Stimulated activated CD4-positive, alpha-beta T cell treated with anti-CD3 and anti-CD28 coated beads, Interleukin-2, amount 100 ng/mL, for 48 hours (primary cell): ENCODE measurements around the gene EFS.
"Not testable (repeated sequence)": the region's sequence is repeated elsewhere in the genome, so short reads cannot be mapped to it uniquely, and the experiment has no call there.

Experiments
- DNase-seq, 2 donors: peaks; one replicate each; pipeline ENCODE4 v3.0.0-alpha.2; 2020

The EFS gene

GRCh38 chr14:23356662-23357061 is 8.3 kb downstream of the EFS start:
- no peak for DNase-seq

- DNase-seq, result no peak
Measured at GRCh38 chr14:23355871-23356435, 9.0 kb downstream of the EFS start.

- DNase-seq, result no peak
Measured at GRCh38 chr14:23354990-23355389, 10.0 kb downstream of the EFS start.

GRCh38 chr14:23353433-23353780 is 11.6 kb downstream of the EFS start:
- DNase-seq, result no peak

GRCh38 chr14:23352506-23353432 is 12.2 kb downstream of the EFS start, which contains the start of gene SLC22A17:
TSS of gene SLC22A17 (minus strand) at chr14:23352887.
- DNase-seq, result peak; percentile 35 to 43

GRCh38 chr14:23351681-23352505 is 13.1 kb downstream of the EFS start:
- DNase-seq, result no peak

GRCh38 chr14:23349156-23349845 is 15.7 kb downstream of the EFS start:
- no peak for DNase-seq

- DNase-seq, result no peak
Measured at GRCh38 chr14:23348297-23348655, 16.7 kb downstream of the EFS start.

GRCh38 chr14:23347406-23348296 is 17.3 kb downstream of the EFS start:
- DNase-seq, result no peak

GRCh38 chr14:23346693-23347405 is 18.1 kb downstream of the EFS start:
- no peak for DNase-seq

GRCh38 chr14:23345987-23346692 is 18.8 kb downstream of the EFS start:
- DNase-seq, result no peak

- no peak for DNase-seq
Measured at GRCh38 chr14:23344481-23344880, 20.5 kb downstream of the EFS start.

- DNase-seq, result no peak
Measured at GRCh38 chr14:23339506-23340268, 25.3 kb downstream of the EFS start.

- no peak for DNase-seq
Measured at GRCh38 chr14:23335623-23336022, 29.3 kb downstream of the EFS start.

- peak; percentile 57 to 64 for DNase-seq
Measured at GRCh38 chr14:23327947-23328744, 36.8 kb downstream of the EFS start.

GRCh38 chr14:23326491-23327332 is 38.3 kb downstream of the EFS start:
- DNase-seq, result no peak

- not testable (repeated sequence) for DNase-seq
Measured at GRCh38 chr14:23325746-23326145, 39.2 kb downstream of the EFS start.

- DNase-seq, result no peak
Measured at GRCh38 chr14:23324993-23325392, 40.0 kb downstream of the EFS start.
